AG20443 (cell line): ENCODE measurements around the gene SGCE.

Source experiments
- DNase-seq: peaks from one replicate; pipeline ENCODE4 v3.0.0; 2012; ENCODE audit warnings: low spot score, mixed read lengths

Gene SGCE

GRCh38 chr7:94658826-94659225 lies 2.9 kb upstream of the SGCE start:
- no peak for DNase-seq

GRCh38 chr7:94657771-94658693 lies 2.1 kb upstream of the SGCE start:
- peak; percentile 89 for DNase-seq

- no peak for DNase-seq
Observed at GRCh38 chr7:94656925-94657731, 1.2 kb upstream of the SGCE start.

GRCh38 chr7:94656658-94656924 lies 658 bp upstream of the SGCE start:
- no peak for DNase-seq

- DNase-seq: peak; percentile 56
Observed at GRCh38 chr7:94655126-94655847, 646 bp downstream of the SGCE start.

- DNase-seq: no peak
Observed at GRCh38 chr7:94654783-94655125, 1.2 kb downstream of the SGCE start.

GRCh38 chr7:94650147-94651051 lies 5.5 kb downstream of the SGCE start:
- DNase-seq: no peak

- DNase-seq: no peak
Observed at GRCh38 chr7:94649450-94649849, 6.5 kb downstream of the SGCE start.

- DNase-seq: no peak
Observed at GRCh38 chr7:94648731-94649130, 7.2 kb downstream of the SGCE start.

- DNase-seq: no peak
Observed at GRCh38 chr7:94647295-94647694, 8.6 kb downstream of the SGCE start.

- no peak for DNase-seq
Observed at GRCh38 chr7:94643771-94644545, 12.0 kb downstream of the SGCE start.

GRCh38 chr7:94642838-94643653 lies 12.9 kb downstream of the SGCE start:
- no peak for DNase-seq

- DNase-seq: no peak
Observed at GRCh38 chr7:94639384-94639783, 16.5 kb downstream of the SGCE start.

GRCh38 chr7:94635687-94636086 lies 20.2 kb downstream of the SGCE start:
- no peak for DNase-seq

GRCh38 chr7:94634502-94634901 lies 21.4 kb downstream of the SGCE start:
- DNase-seq: no peak

GRCh38 chr7:94633687-94634086 lies 22.2 kb downstream of the SGCE start:
- DNase-seq: no peak

- DNase-seq: no peak
Observed at GRCh38 chr7:94633014-94633341, 23.0 kb downstream of the SGCE start.

GRCh38 chr7:94632338-94633013 lies 23.5 kb downstream of the SGCE start:
- DNase-seq: peak; percentile 30

GRCh38 chr7:94630855-94631254 lies 25.1 kb downstream of the SGCE start:
- no peak for DNase-seq

- no peak for DNase-seq
Observed at GRCh38 chr7:94623820-94624219, 32.1 kb downstream of the SGCE start.
